ENCODE measurements around the gene GPR137. TPM values are rescaled to one million over a fixed set of nuclear protein-coding genes. Genes with fewer than 3 reads are reported as not detected.

GPR137 gene
- total and polyA plus RNA-seq, 9 of the 15 experiments (the other 6 are each of a cell fraction or from before 2014, with no cell fraction given): 0.32 to 26.7 (median 10.7) TPM

GRCh38 chr11:64331569-64332371, 46.1 kb downstream of the GPR137 start (continued):
- no peak for TF ChIP-seq ATF6 (CRISPR knock-in tag; IDR thresholded peaks at IDR 0.05)
- no peak for TF ChIP-seq ELK3 (CRISPR knock-in tag; IDR thresholded peaks at IDR 0.05)
- no peak for TF ChIP-seq CBX3 (IDR thresholded peaks at IDR 0.05; ENCODE audit: borderline replicate concordance in 1 of 2, low read length in 2 of 2)
- no peak for TF ChIP-seq JUNB (CRISPR knock-in tag; conservative IDR thresholded peaks at IDR 0.05)
- peak; percentile 47; the same call in 1 of the 2 replicates for TF ChIP-seq KHSRP (IDR thresholded peaks at IDR 0.05)
- TF ChIP-seq NR2C2 (CRISPR knock-in tag; IDR thresholded peaks at IDR 0.05): peak; percentile 82
- TF ChIP-seq NR2C2 (tag; IDR thresholded peaks at IDR 0.05): peak; percentile 86
- no peak for TF ChIP-seq HDAC6 (IDR thresholded peaks at IDR 0.05; ENCODE audit: low read depth, low read length)
- TF ChIP-seq NFE2 (IDR thresholded peaks at IDR 0.05; ENCODE audit: low read depth): peak; percentile 81
- TF ChIP-seq ZBTB34 (CRISPR knock-in tag; IDR thresholded peaks at IDR 0.05): no peak
- TF ChIP-seq THRAP3 (IDR thresholded peaks at IDR 0.05; ENCODE audit: borderline replicate concordance): peak; percentile 90
- TF ChIP-seq ETV1 (tag; conservative IDR thresholded peaks at IDR 0.05; ENCODE audit: low read depth): peak; percentile 38
- TF ChIP-seq NCOR1 (IDR thresholded peaks at IDR 0.05): no peak
- peak; percentile 75 for TF ChIP-seq PHF20 (IDR thresholded peaks at IDR 0.05; ENCODE audit: partially characterized antibody)
- TF ChIP-seq ZNF134 (CRISPR knock-in tag; conservative IDR thresholded peaks at IDR 0.05): no peak
- no peak for TF ChIP-seq ZNF436 (CRISPR knock-in tag; IDR thresholded peaks at IDR 0.05)
- TF ChIP-seq PTBP1 (IDR thresholded peaks at IDR 0.05; ENCODE audit: low read depth, low read length): no peak
- no peak for TF ChIP-seq THAP7 (CRISPR knock-in tag; IDR thresholded peaks at IDR 0.05)
- TF ChIP-seq ZNF174 (CRISPR knock-in tag; IDR thresholded peaks at IDR 0.05): no peak
- no peak for TF ChIP-seq ZNF518B (CRISPR knock-in tag; IDR thresholded peaks at IDR 0.05)
